SHP77 treated with DMSO at 0.1 percent for 48 hours (cell line): Measurements from ENCODE around the gene ACAA2.
"Not testable (repeated sequence)": the region's sequence is repeated elsewhere in the genome, so short reads cannot be mapped to it uniquely, and the experiment has no call there.

Source experiments
- DNase-seq: peaks from one replicate; lab custom pipeline; 2025; lab: John Stamatoyannopoulos, UW

ACAA2 gene

DNA sequence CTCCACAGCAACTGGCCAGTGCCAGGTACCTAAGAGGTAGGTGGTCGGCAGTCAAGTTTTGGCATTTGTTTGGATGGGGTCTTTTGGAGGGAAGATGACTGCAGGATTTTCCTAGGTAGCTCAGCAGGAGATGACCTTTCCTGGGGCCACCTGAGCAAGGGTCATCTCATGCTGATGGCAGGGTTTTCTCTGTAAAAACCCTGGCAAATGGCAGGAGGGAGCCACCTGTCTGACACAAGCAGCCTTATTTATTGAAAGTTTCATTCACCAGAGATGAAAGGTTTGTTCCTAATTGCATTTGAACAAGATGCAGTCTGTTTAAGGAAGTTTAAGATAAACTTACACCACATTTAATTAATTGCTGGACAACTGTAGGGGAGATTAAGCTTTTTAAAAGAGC, 31.6 kb upstream of the ACAA2 start:
- DNase-seq: no peak

DNA sequence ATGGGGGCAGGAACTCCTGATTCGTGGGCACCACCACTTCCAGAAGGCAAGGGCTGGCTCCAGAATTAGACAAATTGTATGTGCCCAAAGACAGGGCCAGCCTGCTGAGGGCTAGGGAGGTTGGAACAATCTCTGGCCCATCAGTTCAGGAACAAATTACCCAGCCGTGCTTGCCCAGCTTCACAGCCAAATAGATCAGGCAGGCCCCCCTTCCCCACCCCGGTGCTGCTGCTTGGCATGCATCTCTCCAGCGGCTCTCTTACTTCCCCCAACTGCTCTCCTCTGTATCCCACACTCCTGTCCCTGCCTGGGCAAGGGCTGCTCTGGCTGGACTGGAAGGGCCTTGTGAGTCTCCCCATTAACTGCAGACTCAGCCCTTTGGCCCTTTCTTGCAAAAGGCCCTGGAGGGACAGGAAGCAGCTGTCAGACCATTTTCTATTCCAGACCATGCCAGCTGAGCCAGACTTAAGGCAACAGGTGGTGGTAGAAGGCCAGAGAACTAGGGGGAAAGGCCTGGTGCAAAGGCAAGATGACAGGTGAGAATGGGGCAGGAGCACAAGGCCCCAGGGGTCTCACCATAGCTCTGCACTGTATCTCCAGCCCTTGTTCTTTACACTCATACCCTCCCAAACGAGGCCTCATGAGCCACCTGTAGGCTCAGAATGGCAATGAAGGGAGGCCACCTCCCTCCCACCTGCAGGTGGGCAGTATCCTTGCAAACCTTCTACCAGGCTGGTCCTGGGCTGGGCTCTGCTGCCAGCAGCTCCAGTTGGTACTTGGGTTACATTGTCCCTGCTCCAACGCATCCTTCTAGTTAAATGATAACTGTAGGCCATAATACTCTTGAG, 30.7 kb upstream of the ACAA2 start:
- DNase-seq: no peak

DNA sequence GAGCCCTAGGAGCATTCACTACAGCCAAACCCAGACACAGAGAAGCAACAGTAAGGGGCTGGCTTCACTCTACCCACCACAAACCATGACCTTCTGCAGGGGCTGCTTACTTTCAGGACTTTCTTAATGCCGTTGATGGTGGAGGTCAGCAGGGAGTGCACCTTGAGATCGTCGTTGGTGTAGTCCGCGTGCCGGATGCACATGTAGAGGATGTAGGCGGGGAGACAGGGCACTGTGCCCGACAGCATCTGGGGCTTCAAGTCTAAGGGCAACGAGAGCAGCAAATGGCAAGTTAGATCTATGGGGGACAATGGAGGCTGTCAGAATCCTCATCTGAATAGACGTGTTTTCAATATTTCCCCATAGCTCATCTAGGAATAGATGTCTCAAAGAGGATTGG, 29.8 kb upstream of the ACAA2 start:
- DNase-seq: no peak

DNA sequence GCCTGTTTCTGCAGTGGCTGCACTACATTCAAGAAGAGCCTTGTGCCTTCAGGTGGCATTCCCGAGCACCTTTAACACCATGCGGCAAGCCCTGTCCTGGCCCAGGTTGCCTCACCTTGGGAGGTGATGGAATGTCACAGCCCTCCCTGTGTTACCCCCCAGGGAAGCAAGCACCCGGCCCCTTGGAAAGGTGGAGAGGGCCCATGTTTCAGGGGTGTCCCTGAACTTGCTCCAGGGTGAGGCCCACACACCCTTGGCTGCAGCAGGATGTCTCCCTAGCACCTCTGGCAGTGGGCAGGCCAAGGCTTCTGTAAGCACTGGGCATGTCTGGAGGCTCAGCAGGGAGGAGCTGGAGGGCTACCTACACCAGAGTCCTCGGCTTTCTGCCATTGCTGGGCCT, 29.3 kb upstream of the ACAA2 start:
- no peak for DNase-seq

DNA sequence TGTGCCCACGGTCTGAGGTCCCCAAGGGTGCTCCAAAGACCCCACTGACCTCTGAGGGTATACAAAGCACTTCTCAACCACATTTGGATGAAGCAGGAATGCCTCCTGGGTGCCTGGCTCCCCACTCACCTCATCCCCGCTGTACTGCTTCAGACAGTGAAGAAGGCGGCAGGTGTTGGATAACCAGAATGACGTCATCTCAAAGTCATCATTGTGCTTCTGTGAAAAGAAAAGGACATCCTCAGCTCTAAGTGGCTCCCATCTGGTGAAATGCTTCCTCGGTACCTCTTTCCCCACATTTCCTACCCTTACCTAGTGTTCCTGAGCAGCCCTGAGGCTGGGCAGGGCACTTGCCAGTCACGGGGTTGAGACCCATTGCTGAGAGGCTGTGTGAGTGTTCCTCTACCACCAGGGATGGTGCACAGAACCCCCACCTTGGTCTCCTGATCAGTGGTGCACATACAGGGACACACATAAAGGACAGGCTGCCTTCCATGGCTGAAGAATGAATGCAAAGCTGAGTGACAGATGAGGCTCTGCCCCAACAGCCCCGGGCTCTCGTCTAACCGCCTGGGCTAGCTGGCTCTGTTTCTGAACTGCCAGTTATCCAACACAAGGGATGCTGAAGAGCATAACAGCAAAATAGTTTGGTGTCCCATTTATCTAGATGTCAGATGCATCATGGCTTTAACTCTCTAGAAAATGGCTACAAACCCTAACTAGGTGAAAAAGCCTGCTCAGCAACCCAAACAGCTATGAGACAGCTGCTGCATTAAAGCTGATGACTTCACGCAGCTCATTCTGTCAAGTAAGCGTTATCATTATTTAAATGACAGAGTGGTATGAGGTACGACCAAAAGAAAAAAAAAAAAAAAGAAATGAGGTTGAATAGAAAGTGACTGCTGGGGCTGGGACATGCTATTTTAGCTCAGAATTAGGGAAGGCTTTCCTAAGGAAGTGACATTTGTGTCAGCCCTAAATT, 28.2 kb upstream of the ACAA2 start:
- DNase-seq: no peak

DNA sequence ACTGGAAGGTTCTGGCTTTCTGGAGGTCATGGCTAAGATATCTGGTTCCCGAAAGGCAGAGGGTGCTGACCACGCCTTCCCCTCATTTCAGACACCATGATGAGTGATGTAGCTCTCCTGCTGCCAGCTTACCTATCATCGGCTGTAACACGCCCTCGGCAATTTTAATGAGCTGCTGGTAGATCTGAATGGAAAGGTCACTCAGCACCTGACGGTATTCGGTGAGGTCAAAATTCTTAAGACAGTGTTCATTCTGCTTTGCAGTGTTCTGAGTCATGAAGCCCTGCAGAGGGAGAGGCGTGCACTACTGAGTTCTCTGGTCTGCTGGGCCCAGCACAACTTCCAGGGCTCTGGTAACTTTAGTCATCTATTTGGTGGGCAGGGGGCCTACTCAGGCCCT, 25.7 kb upstream of the ACAA2 start:
- no peak for DNase-seq

DNA sequence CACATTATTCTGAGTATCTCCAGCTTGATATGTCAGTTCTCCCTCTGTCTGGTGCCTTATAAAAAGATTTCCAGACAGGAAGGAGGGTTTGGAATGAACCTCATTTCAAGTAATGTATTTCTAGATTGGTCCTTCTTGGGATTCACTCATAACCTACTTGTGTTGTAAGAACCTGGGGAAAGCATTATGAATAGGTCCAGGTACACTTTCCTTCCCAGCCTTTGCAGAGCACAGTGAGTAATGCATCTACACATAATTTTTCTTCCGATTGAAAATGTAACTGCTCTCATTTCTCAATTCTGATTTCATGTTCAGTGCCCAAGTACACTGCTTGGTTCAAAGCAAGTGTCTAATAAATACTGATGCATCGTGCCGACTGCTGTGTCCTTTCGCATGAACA, 25.0 kb upstream of the ACAA2 start:
- DNase-seq: no peak

DNA sequence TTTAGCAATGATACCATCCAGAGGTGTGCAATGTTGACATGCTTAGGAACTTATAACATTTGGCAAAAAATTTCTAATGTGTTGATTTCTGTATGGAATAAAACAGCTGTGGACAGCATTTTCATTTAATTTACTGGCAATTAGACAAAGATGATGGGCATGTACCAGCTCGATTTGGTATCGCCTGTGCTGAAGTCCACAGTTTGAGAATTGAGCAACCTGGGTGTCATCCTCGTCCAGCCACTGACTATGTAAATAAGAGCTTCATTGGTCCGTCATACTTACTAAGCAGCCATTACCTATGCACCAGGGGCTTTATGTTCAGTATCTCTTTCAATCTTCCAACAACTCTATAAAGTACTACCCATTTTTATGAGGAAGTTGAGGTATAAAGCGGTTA, 24.6 kb upstream of the ACAA2 start:
- DNase-seq: no peak

DNA sequence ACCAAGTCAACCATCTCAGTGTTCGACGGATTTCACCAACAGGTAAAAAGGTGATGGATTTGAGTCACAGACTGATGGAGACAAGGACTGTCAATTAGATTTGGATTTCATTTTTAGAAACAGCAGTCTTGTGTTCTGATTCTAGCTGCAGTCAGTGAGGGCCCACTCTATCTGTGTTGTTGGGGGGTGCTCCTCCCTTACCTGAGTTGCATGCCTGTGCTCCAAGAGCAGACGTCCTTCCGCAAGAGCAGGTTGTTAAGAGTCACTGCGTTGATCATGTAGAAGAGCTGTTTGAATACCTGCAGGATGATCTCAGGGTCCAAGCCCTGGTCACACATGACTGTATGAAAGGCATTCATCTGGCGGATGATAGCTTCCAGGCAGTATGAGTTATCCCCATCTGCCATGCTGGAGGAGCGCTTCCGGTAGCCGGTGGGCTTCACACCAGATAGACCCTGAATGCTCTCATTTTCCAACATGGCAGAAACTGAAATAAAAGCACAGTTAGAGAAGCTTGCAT, 24.0 kb upstream of the ACAA2 start:
- DNase-seq: not testable (repeated sequence)

DNA sequence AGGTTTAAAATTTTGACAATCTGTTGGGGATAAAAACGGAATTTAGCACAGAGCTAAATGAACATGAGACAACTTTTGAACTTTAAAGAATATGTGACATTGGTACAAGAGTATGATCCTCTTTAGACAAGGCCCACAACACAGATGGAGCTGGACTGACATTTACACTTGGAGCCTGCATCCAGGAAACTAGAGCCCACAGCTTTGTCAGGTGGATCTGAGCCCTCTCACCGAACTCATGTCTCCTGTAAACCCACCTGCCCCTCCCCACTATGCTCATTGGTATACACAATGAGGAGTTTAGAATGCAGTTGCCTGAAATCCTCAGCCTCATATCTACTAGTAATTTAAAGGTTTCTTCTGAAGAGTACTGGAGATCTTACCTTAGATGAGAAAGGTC, 22.1 kb upstream of the ACAA2 start:
- DNase-seq: no peak

DNA sequence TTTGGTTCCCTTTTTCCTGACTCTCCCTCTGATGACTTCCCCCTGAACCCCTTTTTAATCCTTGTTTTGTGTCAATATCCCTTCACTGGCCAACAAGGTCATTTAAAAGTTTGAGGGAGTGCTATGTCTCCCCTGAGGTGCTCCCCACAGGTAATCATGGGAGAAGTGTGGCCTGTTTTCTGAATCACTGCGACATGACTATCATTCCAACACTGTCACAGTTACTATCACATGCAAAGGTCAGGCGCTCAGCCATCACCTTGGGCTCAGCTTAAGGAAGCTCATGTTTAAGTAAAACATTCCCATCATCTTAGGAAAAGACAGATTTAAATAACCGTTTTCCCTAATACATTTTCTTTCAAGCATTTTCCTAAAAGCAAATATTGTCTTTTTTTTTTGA, 20.9 kb upstream of the ACAA2 start:
- no peak for DNase-seq

DNA sequence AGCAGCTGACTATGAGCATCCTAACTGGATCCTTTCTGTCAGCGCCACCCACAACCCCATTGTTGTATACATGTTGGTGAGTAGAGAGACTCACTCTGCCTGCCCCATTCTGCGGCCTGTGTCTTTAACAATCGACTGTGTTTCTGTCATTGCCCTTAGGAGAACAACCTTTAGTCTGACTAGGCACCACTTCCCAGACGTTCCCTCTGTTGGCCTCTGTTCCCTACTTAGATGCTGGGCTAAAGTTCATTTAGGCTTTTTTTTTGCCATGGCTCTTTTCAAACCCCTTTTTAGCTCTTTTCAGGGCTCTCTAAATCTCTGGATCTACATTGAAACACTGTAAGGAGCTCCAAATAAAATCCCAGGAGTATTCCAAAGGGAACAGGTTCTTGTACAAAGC, 20.5 kb upstream of the ACAA2 start:
- DNase-seq: no peak

DNA sequence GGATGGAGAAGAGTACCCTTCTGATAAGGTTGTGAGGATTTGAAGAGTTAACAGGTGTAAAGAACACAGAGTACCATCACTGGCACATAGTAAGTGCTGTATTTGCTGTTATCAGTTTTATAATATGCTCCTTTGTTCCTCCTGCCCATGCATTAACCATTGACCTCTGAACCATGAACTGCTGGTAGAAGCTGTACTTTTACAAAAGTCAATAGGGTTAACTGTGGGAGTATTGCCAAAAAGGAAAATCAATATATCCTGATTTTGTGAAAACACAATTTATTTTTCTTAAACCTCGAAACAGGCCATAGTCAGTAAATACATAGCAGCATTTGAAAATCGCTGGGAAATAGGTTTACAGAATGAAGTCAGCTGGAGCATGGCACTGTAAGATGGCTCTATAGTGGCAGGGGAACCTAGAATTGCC, 18.9 kb upstream of the ACAA2 start:
- no peak for DNase-seq

DNA sequence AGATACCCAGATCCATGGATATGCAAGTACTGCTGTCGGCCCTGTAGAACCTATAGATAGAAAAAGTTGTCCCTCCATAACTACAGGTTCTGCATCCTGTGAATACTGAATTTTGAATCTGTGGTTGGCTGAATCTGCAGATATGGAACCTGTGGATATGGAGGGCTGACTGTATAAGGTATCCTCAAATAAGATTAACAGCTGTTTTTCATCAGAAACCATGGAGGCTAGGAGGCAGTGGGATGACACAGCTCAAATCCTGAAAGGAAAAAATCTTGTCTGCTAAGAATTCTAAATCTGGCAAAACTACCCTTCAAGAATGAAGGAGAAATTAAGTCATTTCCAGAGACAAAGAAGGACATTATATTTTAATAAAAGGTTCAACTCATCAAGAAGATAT, 14.7 kb upstream of the ACAA2 start:
- DNase-seq: no peak

DNA sequence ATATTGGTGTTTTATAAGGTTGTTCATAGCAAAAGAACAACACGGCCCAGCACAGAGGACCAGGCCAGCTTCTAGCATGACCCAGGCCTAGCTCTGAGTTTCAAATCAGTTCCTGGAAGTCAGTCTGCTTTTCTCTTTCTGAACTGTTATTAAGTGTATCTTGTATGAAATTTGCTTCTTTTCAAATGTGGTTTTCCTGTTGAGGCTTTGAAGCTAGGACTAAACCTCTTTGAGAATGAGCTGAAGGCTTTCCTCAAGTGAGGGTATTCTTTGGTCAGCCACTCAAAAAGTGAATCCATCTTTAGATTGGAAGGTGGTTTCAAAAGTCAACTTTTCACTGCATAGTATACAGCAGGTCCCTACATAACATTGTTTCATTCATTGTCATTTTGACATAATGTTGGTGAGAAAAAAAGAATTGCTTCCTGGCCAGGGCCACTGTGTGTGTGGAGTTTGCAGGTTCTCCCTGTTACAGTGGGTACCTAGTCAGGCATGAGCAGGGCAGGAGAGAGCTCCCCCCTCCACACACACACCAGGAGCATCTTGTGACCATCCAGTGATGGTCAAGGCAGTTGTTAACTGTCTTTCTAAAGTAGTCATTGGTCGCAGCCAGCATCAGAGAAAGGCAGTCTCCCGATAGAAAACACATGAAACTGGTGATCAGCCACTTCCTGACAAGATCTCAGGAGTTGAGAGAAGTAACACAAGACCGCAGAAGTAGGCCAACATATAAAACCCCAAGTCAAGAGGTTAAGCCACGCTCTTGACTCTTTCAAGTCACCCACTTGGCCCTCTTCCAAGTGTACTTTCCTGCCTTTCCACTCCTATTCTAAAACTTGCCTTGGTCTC, 6.7 kb upstream of the ACAA2 start:
- DNase-seq: no peak

DNA sequence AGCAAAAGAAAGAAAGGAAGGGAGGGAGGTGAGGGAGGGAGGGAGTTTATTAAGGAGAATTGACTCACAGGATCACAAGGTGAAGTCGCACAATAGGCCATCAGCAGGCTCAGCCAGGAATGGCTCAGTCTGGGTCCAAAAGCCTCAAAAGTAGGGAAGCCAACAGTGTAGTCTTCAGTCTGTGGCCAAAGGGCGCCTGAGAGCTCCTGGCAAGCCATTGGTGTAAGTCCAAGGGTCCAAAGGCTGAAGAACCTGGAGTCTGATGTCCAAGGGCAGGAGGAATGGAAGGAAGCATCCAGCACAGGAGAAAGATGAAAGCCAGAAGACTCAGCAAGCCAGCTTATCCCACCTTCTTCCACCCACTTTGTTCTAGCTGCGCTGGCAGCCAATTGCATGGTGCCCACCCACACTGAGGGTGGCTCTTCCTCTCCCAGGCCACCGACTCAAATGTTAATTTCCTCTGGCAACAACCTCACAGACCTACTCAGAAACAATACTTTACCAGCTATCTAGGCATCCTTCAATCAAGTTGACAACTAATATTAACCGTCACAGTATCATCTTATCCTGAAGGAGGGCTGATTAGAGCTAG, 5.8 kb upstream of the ACAA2 start:
- DNase-seq: no peak

DNA sequence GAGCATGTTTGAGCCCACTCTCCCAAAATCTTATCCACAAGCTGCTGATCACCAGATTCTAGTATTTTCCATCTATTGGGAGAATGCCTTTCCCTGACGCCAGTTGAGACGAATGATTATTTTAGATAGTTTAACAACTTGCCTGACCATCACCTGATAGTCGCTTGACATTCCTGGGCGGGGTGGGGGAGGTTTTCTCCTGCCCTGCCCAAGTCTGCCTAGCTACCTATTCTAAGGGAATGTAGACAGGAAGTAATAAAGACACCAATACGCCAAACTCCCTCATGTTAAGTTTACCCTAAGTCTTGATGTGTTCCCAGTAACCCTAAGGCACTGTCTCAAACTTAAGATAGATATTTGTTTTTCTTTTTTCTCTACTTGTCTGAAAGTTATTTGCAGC, 4.6 kb upstream of the ACAA2 start:
- DNase-seq: no peak

DNA sequence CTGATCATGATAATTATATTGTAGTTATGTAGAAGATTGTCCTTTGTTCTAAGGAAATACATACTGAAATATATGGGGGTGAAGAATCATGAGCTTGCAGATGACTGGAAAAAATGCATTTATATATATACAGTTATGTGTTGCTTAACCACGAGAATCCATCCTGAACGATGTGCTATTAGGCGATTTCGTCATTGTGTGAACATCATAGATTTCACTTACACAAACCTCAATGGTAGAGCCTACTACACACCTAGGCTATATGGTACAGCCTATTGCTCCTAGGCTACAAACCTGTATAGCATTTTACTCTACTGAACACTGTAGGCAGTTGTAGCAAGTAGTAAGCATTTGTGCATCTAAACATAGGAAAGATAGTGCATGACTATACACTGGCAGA, 2.6 kb upstream of the ACAA2 start:
- no peak for DNase-seq

DNA sequence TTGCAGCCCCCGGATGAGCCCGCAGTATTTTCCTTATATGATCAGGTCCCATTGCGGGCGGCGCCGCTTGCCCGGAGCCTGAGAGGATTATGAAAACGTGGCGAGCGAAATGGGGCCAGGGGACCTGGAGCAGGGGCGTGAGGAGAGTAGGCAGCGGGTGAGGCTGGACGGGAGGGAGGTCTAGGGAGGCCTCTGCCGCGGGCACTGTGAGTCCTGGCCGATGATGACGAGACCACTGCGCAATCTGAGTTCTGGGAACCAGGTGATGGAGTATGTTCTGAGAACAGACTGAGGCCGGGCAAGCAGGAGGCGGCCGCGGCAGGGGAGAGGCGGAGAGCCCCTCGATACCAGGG, 790 bp upstream of the ACAA2 start:
- DNase-seq: peak; percentile 52

DNA sequence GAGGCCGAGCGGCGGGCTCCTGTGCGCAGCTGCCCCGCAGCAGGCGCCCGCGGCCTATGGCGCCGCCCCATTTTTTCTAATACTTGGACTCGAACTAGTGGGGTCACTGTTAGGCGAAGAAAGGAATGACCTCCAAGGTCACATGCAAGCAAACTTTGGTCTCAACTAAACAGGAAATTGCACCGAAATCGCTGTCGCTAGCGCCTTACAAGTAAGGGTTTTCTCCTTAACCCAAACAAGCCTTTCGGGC, 339 bp downstream of the ACAA2 start:
- DNase-seq: no peak

DNA sequence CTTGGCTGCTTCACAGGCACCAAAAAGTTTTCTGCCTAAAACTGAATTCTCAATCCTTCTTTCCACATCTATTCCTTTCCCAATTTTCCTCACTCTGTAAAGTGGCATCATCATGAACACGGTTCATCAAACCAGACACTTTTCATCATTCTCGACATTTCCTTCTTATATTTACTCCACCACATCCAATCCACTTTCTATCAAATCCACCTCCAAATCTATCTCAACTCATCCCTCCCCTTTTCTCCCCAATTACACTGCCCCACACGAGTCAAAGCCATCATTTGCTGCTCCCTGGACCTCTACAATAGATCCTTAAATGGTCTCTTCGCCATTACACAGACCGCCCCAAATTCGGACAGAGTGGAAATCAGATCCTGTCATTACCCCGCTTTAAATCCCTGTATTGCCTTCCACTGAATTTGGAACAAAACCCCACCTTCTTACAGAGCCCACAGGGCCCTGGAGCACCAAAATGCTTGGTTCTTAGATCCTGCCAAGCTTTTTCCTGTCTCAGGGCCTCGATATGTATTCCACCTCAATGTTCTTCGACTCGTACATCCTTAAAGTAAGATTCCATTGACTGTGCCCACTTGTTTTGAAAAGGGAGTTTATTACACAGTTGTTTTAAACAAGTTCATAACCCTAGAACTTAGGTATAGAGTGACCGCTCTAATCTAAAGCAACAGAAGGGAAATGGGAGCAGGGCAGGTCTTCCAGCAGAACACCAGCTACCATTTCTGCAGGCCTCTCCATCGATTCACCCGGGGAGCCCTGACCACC, 856 bp downstream of the ACAA2 start:
- peak; percentile 22 for DNase-seq
